PC-3 (cell line): ENCODE data around the gene STAG1. TPM values are rescaled to one million over a fixed set of nuclear protein-coding genes. Genes with fewer than 3 reads are reported as not detected.

Experiments
- ATAC-seq: fragments of 200-7000 bp; cut with Tn5 transposase; 2 replicates; pipeline ENCODE4 v1.9.1; 2020; ENCODE audit warnings: mild to moderate bottlenecking, moderate library complexity
- BruUV-seq: library from RNA; stranded (reverse); fragments of 400-500 nt; replicated peaks from 2 replicates; lab custom pipeline; 2021; lab: Mats Ljungman, UMichigan
- CTCF ChIA-PET: fragments of 300-600 bp; sonication (Branson Sonifier 250); formaldehyde crosslinking; loops from one replicate; lab custom pipeline; 2022; ENCODE audit warnings: antibody characterized with exemption; lab: Charles Lee
- POLR2A ChIA-PET: fragments of 300-600 bp; sonication (Branson Sonifier 250); formaldehyde crosslinking; loops from one replicate; lab custom pipeline; 2022; ENCODE audit warnings: antibody characterized with exemption; ENCODE audit not compliant: unreplicated experiment; lab: Charles Lee
- DNase-seq: peaks from one replicate; pipeline ENCODE4 v3.0.0-alpha.2; 2015
- H2AFZ ChIP-seq: fragments of 300-600 bp; sonication (generic); 2 replicates; pipeline ENCODE4 v1.6.0; 2016; ENCODE audit warnings: antibody characterized with exemption, low read length
- H3F3A ChIP-seq: fragments of 300-600 bp; sonication (generic); one replicate; pipeline ENCODE4 v1.6.0; 2017; ENCODE audit warnings: antibody characterized with exemption, low read length, control low read depth, mild to moderate bottlenecking; ENCODE audit not compliant: unreplicated experiment
- H3K27ac ChIP-seq: fragments of 300-600 bp; sonication (generic); 2 replicates; pipeline ENCODE4 v1.5.1; 2016; ENCODE audit warnings: mild to moderate bottlenecking, low read length
- H3K27me3 ChIP-seq: fragments of 300-600 bp; sonication (generic); 2 replicates; pipeline ENCODE4 v1.6.1; 2016; ENCODE audit warnings: low read length, mixed read lengths
- H3K36me3 ChIP-seq: fragments of 300-600 bp; sonication (generic); 2 replicates; pipeline ENCODE4 v1.6.1; 2016; ENCODE audit warnings: low read depth, mixed run types, low read length, mixed read lengths
- H3K4me1 ChIP-seq: fragments of 300-600 bp; sonication (generic); 2 replicates; pipeline ENCODE4 v1.5.1; 2016; ENCODE audit warnings: low read length; ENCODE audit not compliant: insufficient read depth
- H3K4me2 ChIP-seq: fragments of 300-600 bp; sonication (generic); 2 replicates; pipeline ENCODE4 v1.6.0; 2016; ENCODE audit warnings: low read length
- H3K4me3 ChIP-seq: fragments of 300-600 bp; sonication (generic); 2 replicates; pipeline ENCODE4 v1.5.1; 2016; ENCODE audit warnings: mild to moderate bottlenecking, low read length, mixed read lengths
- H3K79me2 ChIP-seq: fragments of 300-600 bp; sonication (generic); 2 replicates; pipeline ENCODE4 v1.6.1; 2017; ENCODE audit warnings: low read length, mixed read lengths
- H3K9ac ChIP-seq: fragments of 300-600 bp; sonication (generic); 2 replicates; pipeline ENCODE4 v1.6.0; 2016; ENCODE audit warnings: mild to moderate bottlenecking, low read length
- H3K9me2 ChIP-seq: fragments of 300-600 bp; sonication (generic); replicated peaks from 2 replicates; pipeline ENCODE4 v1.6.1; 2016; ENCODE audit warnings: mixed run types, low read length, mixed read lengths
- H3K9me3 ChIP-seq: fragments of 300-600 bp; sonication (generic); 2 replicates; pipeline ENCODE4 v1.6.1; 2016; ENCODE audit warnings: low read length, mixed read lengths
- H4K20me1 ChIP-seq: fragments of 300-600 bp; sonication (generic); 2 replicates; pipeline ENCODE4 v1.6.1; 2016; ENCODE audit warnings: low read length, mixed read lengths
- EZH2 ChIP-seq: fragments of 300-600 bp; sonication (generic); IDR thresholded peaks from one replicate; pipeline ENCODE4 v1.6.1; 2017; ENCODE audit warnings: antibody characterized with exemption, mild to moderate bottlenecking, low read length; ENCODE audit not compliant: unreplicated experiment
- EZH2phosphoT487 ChIP-seq: fragments of 300-600 bp; sonication (generic); IDR thresholded peaks from 2 replicates; pipeline ENCODE4 v1.6.1; 2018; ENCODE audit warnings: mild to moderate bottlenecking, antibody characterized with exemption, low read length, borderline replicate concordance
- intact Hi-C: fragments of 100-400 bp; cut with micrococcal nuclease; formaldehyde crosslinking; loops from 2 replicates; pipeline ENCODE4 v1.9.0; 2023
- total RNA-seq: library from RNA; depleted of rRNA; stranded (reverse); fragments of >200 nt; gene quantifications from 2 replicates; pipeline ENCODE4 v1.2.3, GENCODE V29; 2014
- TF ChIP-seq, protein P1 (sequence below): fragments of 300-600 bp; sonication (generic); conservative IDR thresholded peaks from 2 replicates; pipeline ENCODE4 v1.5.1; 2017; ENCODE audit warnings: antibody characterized with exemption, low read depth, mild to moderate bottlenecking, low read length

Gene STAG1
- total RNA-seq, 1 experiment from 2014 or later = 14.6 TPM

DNA sequence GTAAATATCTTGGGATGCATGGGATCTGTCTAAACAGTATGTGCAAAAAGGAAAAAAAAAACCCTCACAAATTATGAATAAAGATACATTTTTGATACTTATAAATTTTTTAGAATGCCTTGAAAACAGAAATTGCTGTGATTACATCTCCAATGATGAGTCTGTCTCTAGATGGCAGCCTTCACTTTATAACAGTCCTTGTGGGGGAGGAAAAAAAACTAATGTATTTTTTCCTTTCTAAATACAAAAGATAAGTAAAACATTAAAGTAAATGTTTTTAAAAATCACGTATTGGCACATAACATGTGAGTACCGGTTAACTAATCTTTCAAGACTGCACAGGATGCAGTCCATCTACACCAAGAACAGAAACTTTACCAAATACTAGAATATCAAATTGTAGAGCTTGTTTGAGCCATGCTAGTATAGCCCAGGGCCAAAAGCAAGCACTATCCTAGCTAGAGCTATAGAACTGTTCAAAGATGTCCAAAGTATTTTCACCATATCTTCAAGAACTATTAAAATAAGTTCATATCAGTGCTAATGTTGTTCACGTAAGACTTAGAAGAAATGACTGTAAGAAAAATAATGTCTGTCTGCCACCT lies 206.4 kb downstream of the STAG1 start:
- ATAC-seq (peak; percentile 42), DNase-seq (peak; percentile 30)
- Histone ChIP-seq H3K9ac (no peak overlapping the region), H2AFZ (no peak overlapping the region), H3K27me3 (no peaks in the 10 kb centered on the region), H3K4me3 (no peak overlapping the region), H3K4me2 (no peak overlapping the region), H3K36me3 (no peaks in the 10 kb centered on the region), H3K9me3 (no peaks in the 10 kb centered on the region), H3F3A (no peaks in the 10 kb centered on the region), H3K4me1 (peaks cover 8% of the 10 kb centered on the region; the same call in 1 of the 2 replicates), H4K20me1 (no peaks in the 10 kb centered on the region), H3K79me2 (no peaks in the 10 kb centered on the region), H3K9me2 (no peaks in the 10 kb centered on the region), H3K27ac (no peak overlapping the region)
- ChIA-PET CTCF (interaction anchor here (2.6 kb wide), 1 partner anchor 207 kb away, joined by 41 read pairs; the partner anchor contains the start of gene STAG1), POLR2A (interaction anchor here (0.9 kb wide), 1 partner anchor 207 kb away, joined by 4 read pairs; no protein-coding TSS in a partner anchor)
- no TSS peak for BruUV-seq
- TF ChIP-seq EZH2 (no peak), EZH2phosphoT487 (no peak)
- TF ChIP-seq, protein P1, sequence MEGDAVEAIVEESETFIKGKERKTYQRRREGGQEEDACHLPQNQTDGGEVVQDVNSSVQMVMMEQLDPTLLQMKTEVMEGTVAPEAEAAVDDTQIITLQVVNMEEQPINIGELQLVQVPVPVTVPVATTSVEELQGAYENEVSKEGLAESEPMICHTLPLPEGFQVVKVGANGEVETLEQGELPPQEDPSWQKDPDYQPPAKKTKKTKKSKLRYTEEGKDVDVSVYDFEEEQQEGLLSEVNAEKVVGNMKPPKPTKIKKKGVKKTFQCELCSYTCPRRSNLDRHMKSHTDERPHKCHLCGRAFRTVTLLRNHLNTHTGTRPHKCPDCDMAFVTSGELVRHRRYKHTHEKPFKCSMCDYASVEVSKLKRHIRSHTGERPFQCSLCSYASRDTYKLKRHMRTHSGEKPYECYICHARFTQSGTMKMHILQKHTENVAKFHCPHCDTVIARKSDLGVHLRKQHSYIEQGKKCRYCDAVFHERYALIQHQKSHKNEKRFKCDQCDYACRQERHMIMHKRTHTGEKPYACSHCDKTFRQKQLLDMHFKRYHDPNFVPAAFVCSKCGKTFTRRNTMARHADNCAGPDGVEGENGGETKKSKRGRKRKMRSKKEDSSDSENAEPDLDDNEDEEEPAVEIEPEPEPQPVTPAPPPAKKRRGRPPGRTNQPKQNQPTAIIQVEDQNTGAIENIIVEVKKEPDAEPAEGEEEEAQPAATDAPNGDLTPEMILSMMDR = peak; percentile 50
- intact Hi-C loops = loop anchor here (1.0 to 10.0 kb wide), 4 partner anchors 89 to 468 kb away; partner anchors contain the start of gene STAG1

DNA sequence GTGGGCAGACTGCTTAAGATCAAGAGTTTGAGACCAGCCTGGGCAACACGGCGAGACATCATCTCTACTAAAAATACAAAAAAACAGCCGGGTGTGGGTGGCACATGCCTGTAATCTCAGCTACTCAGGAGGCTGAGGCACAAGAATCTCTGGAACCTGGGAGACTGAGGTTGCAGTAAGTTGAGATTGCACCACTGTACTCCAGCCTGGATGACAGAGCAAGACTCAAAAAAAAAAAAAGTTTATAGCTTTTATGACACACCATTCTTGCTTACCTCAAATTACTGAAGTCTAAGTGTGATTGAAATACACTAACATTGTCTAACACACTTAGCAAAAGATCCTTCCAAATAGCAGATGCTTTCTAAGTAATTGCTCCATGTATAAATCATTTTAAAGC lies 207.6 kb downstream of the STAG1 start:
- Histone ChIP-seq H3K9me3 (no peaks in the 10 kb centered on the region), H3K4me3 (no peak overlapping the region), H3K9me2 (no peaks in the 10 kb centered on the region), H3F3A (no peaks in the 10 kb centered on the region), H3K4me2 (no peak overlapping the region), H3K27me3 (no peaks in the 10 kb centered on the region), H2AFZ (no peak overlapping the region), H3K27ac (no peak overlapping the region), H3K79me2 (no peaks in the 10 kb centered on the region), H3K36me3 (no peaks in the 10 kb centered on the region), H3K9ac (no peak overlapping the region), H3K4me1 (peaks cover 8% of the 10 kb centered on the region; the same call in 1 of the 2 replicates), H4K20me1 (no peaks in the 10 kb centered on the region)
- no peak for TF ChIP-seq EZH2phosphoT487
- TF ChIP-seq, protein P1 = no peak
- TF ChIP-seq EZH2 = no peak
- ChIA-PET POLR2A (interaction anchor here (0.9 kb wide), 1 partner anchor 208 kb away, joined by 3 read pairs; no protein-coding TSS in a partner anchor), CTCF (interaction anchor here (1.6 kb wide), 1 partner anchor 208 kb away, joined by 9 read pairs; the partner anchor contains the start of gene STAG1)
- intact Hi-C loops = loop anchor here (10.0 kb wide), 1 partner anchor 90 kb away; no protein-coding TSS in a partner anchor
- no peak for DNase-seq
- BruUV-seq = no TSS peak
- ATAC-seq = no peak
